ENCODE measurements around the gene ARL14. TPM values are rescaled to one million over a fixed set of nuclear protein-coding genes. Genes with fewer than 3 reads are reported as not detected.

The ARL14 gene
- total and polyA plus RNA-seq, 9 donors, result not detected

GRCh38 chr3:160661660-160662059, 15.3 kb upstream of the ARL14 start:
- Histone ChIP-seq H3K36me3 (no peaks in the 10 kb centered on the region), H3K27ac (no peak overlapping the region), H3K27me3 (no peaks in the 10 kb centered on the region), H3K4me1 (ENCODE audit: insufficient read depth) (no peaks in the 10 kb centered on the region), H3K4me3 (no peak overlapping the region), H3K9me3 (no peaks in the 10 kb centered on the region)
- no peak for DNase-seq
- TF ChIP-seq CTCF (IDR thresholded peaks at IDR 0.05) (no peak), POLR2A (IDR thresholded peaks at IDR 0.05) (no peak), EP300 (IDR thresholded peaks at IDR 0.05) (no peak)
- intact Hi-C loops (cut with DNase I), result no loop called here
- 38 to 49% (median 45%) methylated on average over 1 of the region's 1 CpG for WGBS, 3 donors

- WGBS, 3 donors, result 91 to 96% (median 92%) methylated on average over 3 of the region's 3 CpGs
- intact Hi-C loops (cut with DNase I), result no loop called here
Measured at GRCh38 chr3:160665231-160665630, 11.7 kb upstream of the ARL14 start.

GRCh38 chr3:160665784-160666526, 11.0 kb upstream of the ARL14 start:
- Histone ChIP-seq H3K27ac (no peak overlapping the region), H3K36me3 (no peaks in the 10 kb centered on the region), H3K27me3 (no peaks in the 10 kb centered on the region), H3K4me3 (no peak overlapping the region), H3K4me1 (ENCODE audit: insufficient read depth) (no peaks in the 10 kb centered on the region), H3K9me3 (no peaks in the 10 kb centered on the region)
- no peak for DNase-seq
- TF ChIP-seq POLR2A (IDR thresholded peaks at IDR 0.05) (no peak), CTCF (IDR thresholded peaks at IDR 0.05) (no peak), EP300 (IDR thresholded peaks at IDR 0.05) (no peak)
- intact Hi-C loops (cut with DNase I), result no loop called here
- WGBS, 3 donors, result 65 to 70% (median 67%) methylated on average over 4 of the region's 4 CpGs

More at GRCh38 chr3:160665231-160665630, 11.7 kb upstream of the ARL14 start:
- Histone ChIP-seq H3K4me1 (ENCODE audit: insufficient read depth) (no peaks in the 10 kb centered on the region), H3K9me3 (no peaks in the 10 kb centered on the region), H3K36me3 (no peaks in the 10 kb centered on the region), H3K27me3 (no peaks in the 10 kb centered on the region), H3K27ac (no peak overlapping the region), H3K4me3 (no peak overlapping the region)
- TF ChIP-seq CTCF (IDR thresholded peaks at IDR 0.05) (no peak), EP300 (IDR thresholded peaks at IDR 0.05) (no peak), POLR2A (IDR thresholded peaks at IDR 0.05) (no peak)
- no peak for DNase-seq

GRCh38 chr3:160667452-160667851, 9.5 kb upstream of the ARL14 start:
- no peak for DNase-seq
- Histone ChIP-seq H3K27me3 (no peaks in the 10 kb centered on the region), H3K4me1 (ENCODE audit: insufficient read depth) (no peaks in the 10 kb centered on the region), H3K9me3 (no peaks in the 10 kb centered on the region), H3K36me3 (no peaks in the 10 kb centered on the region), H3K27ac (no peak overlapping the region), H3K4me3 (no peak overlapping the region)
- TF ChIP-seq CTCF (IDR thresholded peaks at IDR 0.05) (no peak), EP300 (IDR thresholded peaks at IDR 0.05) (no peak), POLR2A (IDR thresholded peaks at IDR 0.05) (no peak)
- intact Hi-C loops (cut with DNase I), result no loop called here

Data from ovary (tissue), 9 donors.